ENCODE results near the gene TRAF5. TPM values are rescaled to one million over a fixed set of nuclear protein-coding genes. Genes with fewer than 3 reads are reported as not detected.
"Not testable (repeated sequence)": the region's sequence is repeated elsewhere in the genome, so short reads cannot be mapped to it uniquely, and the experiment has no call there.

The TRAF5 gene
- total RNA-seq, 4 donors from 2014 or later = 1.5 to 3.9 (median 1.8) TPM

GRCh38 chr1:211411639-211412038 is 85.0 kb downstream of the TRAF5 start:
- intact Hi-C loops (cut with DNase I; ENCODE audit: low total_unique reads) = no loop called here
- H3K4me3 ChIP-seq (ENCODE audit: low read depth, poor library complexity, severe bottlenecking) = no peak overlapping the region
- no peak for DNase-seq (ENCODE audit: low spot score in 2 of 2)
- TF ChIP-seq, protein P1, sequence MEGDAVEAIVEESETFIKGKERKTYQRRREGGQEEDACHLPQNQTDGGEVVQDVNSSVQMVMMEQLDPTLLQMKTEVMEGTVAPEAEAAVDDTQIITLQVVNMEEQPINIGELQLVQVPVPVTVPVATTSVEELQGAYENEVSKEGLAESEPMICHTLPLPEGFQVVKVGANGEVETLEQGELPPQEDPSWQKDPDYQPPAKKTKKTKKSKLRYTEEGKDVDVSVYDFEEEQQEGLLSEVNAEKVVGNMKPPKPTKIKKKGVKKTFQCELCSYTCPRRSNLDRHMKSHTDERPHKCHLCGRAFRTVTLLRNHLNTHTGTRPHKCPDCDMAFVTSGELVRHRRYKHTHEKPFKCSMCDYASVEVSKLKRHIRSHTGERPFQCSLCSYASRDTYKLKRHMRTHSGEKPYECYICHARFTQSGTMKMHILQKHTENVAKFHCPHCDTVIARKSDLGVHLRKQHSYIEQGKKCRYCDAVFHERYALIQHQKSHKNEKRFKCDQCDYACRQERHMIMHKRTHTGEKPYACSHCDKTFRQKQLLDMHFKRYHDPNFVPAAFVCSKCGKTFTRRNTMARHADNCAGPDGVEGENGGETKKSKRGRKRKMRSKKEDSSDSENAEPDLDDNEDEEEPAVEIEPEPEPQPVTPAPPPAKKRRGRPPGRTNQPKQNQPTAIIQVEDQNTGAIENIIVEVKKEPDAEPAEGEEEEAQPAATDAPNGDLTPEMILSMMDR (IDR thresholded peaks at IDR 0.05) = no peak
- TF ChIP-seq POLR2A (IDR thresholded peaks at IDR 0.05) = no peak
- 94 to 95% methylated on average over 3 of the region's 3 CpGs for WGBS, 2 donors

DNA sequence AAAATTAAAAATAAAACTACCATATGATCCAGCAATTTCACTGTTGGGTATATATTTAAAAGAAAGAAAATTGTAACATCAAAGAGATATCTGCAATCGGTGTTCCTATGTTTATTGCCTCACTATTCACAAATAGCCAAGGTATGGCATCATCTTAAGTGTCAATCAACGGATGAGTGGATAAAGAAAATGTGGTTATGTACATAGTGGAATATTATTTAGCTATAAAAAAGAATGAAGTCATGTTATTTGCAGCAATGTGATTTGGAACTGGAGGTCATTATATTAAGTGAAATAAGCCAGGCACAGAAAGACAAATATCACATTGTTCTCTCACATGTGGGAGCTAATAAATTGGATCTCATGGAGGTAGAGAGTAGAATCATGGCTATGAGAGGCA is 89.1 kb downstream of the TRAF5 start:
- TF ChIP-seq, protein P1 (IDR thresholded peaks at IDR 0.05) = no peak
- TF ChIP-seq POLR2A (IDR thresholded peaks at IDR 0.05) = no peak
- intact Hi-C loops (cut with DNase I; ENCODE audit: low total_unique reads) = no loop called here
- 88 to 90% methylated on average over 2 of the region's 2 CpGs for WGBS, 2 donors
- H3K4me3 ChIP-seq (ENCODE audit: low read depth, poor library complexity, severe bottlenecking) = no peak overlapping the region
- no peak for DNase-seq (ENCODE audit: low spot score in 2 of 2)

DNA sequence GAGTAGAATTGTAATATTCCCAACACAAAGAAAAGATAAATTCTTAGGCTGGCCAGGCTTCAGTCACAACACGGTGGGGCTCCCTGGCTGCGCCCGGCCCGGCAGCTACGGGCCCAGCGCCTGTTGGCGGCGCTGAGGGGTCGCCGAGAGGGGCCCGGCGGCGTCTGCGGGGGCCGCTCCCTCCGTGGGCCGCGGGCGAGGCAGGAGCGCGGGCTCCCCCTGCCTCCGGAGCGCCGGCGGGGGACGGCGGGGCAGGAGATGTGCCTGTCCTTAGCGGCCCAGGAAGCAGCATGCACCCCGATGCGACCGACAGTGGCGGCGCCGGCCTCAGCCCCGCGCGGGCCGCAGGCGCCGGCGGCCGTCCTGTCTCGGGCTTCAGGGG is 89.6 kb downstream of the TRAF5 start:
- intact Hi-C loops (cut with DNase I; ENCODE audit: low total_unique reads); DNase-seq (ENCODE audit: low spot score in 2 of 2); H3K4me3 ChIP-seq (ENCODE audit: low read depth, poor library complexity, severe bottlenecking): not testable (repeated sequence)
- WGBS, 2 donors = 11 to 13% methylated on average over 12 to 19 of the region's 43 CpGs

- 12 to 20% methylated on average over 15 to 39 of the region's 46 CpGs for WGBS, 2 donors
- H3K4me3 ChIP-seq (ENCODE audit: low read depth, poor library complexity, severe bottlenecking) = peak overlapping the region; percentile 12
- DNase-seq (ENCODE audit: low spot score in 2 of 2); intact Hi-C loops (cut with DNase I; ENCODE audit: low total_unique reads): not testable (repeated sequence)
These were observed 90.1 kb downstream of the TRAF5 start for GRCh38 chr1:211416628-211417323.

DNA sequence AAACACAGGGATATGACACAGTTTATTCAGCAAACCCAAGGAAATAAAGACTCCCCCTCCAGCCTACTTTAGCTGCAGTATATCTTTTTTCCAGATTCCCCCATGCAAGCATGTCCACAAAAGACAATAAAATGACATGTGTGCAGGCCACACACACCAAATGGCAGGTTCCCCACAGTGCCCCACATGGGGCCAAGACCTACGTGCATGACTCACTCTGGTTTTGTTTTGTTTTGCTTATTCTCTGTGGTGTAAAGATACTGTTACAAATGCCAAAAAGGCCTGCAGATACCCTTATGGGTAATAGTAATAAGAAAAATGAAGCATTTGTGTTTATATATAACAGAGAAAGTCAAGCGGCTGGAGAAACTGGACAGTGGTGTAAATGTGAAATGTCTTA is 93.8 kb downstream of the TRAF5 start:
- no peak for DNase-seq (ENCODE audit: low spot score in 2 of 2)
- no peak for TF ChIP-seq POLR2A (IDR thresholded peaks at IDR 0.05)
- TF ChIP-seq, protein P1 (IDR thresholded peaks at IDR 0.05) = no peak
- WGBS, 2 donors = 79 to 82% methylated on average over 2 of the region's 2 CpGs
- intact Hi-C loops (cut with DNase I; ENCODE audit: low total_unique reads) = no loop called here
- H3K4me3 ChIP-seq (ENCODE audit: low read depth, poor library complexity, severe bottlenecking) = no peak overlapping the region

GRCh38 chr1:211420845-211421454 is 94.3 kb downstream of the TRAF5 start:
- H3K4me3 ChIP-seq (ENCODE audit: low read depth, poor library complexity, severe bottlenecking) = no peak overlapping the region
- intact Hi-C loops (cut with DNase I; ENCODE audit: low total_unique reads) = no loop called here
- WGBS, 2 donors = 82 to 86% methylated on average over 2 of the region's 2 CpGs
- no peak for DNase-seq (ENCODE audit: low spot score in 2 of 2)
- no peak for TF ChIP-seq POLR2A (IDR thresholded peaks at IDR 0.05)
- TF ChIP-seq, protein P1 (IDR thresholded peaks at IDR 0.05) = no peak

DNA sequence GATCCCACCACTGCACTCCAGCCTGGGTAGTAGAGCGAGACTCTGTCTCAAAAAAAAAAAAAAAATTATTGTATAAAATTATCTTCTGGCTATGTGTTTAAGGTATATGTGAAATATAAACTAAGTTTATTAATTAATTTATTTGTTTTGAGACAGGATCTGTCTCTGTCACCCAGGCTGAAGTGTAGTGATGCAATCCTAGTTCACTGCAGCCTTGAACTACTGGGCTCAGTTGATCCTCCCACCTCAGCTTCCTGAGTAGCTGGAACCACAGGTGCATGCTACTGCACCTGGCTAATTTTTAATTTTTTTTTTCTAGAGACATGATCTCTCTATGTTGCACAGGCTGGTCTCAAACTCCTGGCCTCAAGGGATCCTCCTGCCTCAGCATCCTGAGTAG is 97.4 kb downstream of the TRAF5 start:
- DNase-seq (ENCODE audit: low spot score in 2 of 2) = no peak
- intact Hi-C loops (cut with DNase I; ENCODE audit: low total_unique reads) = no loop called here
- 100% methylated on average over 1 of the region's 1 CpG for WGBS, 2 donors
- no peak overlapping the region for H3K4me3 ChIP-seq (ENCODE audit: low read depth, poor library complexity, severe bottlenecking)
- no peak for TF ChIP-seq POLR2A (IDR thresholded peaks at IDR 0.05)
- TF ChIP-seq, protein P1 (IDR thresholded peaks at IDR 0.05) = no peak
